GM06990 (cell line): Measurements from ENCODE around the gene LMX1A.

Experiments used
- DNase-seq: peaks from one replicate; pipeline ENCODE4 v3.0.0-alpha.2; 2011; ENCODE audit not compliant: insufficient read length; ENCODE audit errors: extremely low read depth
- H3K27me3 ChIP-seq: replicated peaks from 2 replicates; pipeline ENCODE4 v1.6.0; 2011; ENCODE audit warnings: low read length; ENCODE audit not compliant: control insufficient read depth, insufficient read depth
- H3K36me3 ChIP-seq: 2 replicates; pipeline ENCODE4 v1.5.1; 2011; ENCODE audit warnings: low read length; ENCODE audit not compliant: control insufficient read depth, insufficient read depth
- H3K4me3 ChIP-seq: replicated peaks from 2 replicates; pipeline ENCODE4 v1.5.1; 2011; ENCODE audit warnings: low read depth, mild to moderate bottlenecking, control low read depth, low read length
- TF ChIP-seq, protein P1 (sequence below): IDR thresholded peaks from 2 replicates; pipeline ENCODE4 v1.5.1; 2011; ENCODE audit warnings: low read length, control low read depth, mild to moderate bottlenecking, inconsistent platforms; ENCODE audit not compliant: insufficient read depth, poor library complexity, severe bottlenecking

The LMX1A gene

DNA sequence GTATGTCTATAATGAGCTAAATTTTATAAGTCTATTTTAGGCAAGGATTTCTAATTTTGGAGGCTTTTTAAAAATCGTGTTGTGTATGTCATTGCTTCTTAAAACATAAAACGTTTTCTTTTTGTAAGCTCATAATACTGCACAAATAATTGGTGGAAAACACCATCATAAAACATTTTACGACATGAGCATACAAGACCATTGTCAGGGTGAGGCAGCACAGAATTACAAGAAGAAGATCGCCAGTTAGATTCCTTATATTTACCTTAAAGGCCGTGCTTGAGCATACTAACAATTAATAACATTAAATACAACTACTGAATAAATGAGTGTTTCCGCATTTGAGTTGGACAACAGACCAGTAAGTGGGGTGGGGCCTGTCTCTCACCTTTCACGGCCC lies 19.1 kb upstream of the LMX1A start:
- H3K4me3 ChIP-seq, result no peak overlapping the region
- H3K36me3 ChIP-seq, result no peaks in the 10 kb centered on the region
- TF ChIP-seq, protein P1, sequence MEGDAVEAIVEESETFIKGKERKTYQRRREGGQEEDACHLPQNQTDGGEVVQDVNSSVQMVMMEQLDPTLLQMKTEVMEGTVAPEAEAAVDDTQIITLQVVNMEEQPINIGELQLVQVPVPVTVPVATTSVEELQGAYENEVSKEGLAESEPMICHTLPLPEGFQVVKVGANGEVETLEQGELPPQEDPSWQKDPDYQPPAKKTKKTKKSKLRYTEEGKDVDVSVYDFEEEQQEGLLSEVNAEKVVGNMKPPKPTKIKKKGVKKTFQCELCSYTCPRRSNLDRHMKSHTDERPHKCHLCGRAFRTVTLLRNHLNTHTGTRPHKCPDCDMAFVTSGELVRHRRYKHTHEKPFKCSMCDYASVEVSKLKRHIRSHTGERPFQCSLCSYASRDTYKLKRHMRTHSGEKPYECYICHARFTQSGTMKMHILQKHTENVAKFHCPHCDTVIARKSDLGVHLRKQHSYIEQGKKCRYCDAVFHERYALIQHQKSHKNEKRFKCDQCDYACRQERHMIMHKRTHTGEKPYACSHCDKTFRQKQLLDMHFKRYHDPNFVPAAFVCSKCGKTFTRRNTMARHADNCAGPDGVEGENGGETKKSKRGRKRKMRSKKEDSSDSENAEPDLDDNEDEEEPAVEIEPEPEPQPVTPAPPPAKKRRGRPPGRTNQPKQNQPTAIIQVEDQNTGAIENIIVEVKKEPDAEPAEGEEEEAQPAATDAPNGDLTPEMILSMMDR, result no peak
- DNase-seq, result no peak
- peaks cover 2% of the 10 kb centered on the region; the same call in 1 of the 2 replicates for H3K27me3 ChIP-seq

DNA sequence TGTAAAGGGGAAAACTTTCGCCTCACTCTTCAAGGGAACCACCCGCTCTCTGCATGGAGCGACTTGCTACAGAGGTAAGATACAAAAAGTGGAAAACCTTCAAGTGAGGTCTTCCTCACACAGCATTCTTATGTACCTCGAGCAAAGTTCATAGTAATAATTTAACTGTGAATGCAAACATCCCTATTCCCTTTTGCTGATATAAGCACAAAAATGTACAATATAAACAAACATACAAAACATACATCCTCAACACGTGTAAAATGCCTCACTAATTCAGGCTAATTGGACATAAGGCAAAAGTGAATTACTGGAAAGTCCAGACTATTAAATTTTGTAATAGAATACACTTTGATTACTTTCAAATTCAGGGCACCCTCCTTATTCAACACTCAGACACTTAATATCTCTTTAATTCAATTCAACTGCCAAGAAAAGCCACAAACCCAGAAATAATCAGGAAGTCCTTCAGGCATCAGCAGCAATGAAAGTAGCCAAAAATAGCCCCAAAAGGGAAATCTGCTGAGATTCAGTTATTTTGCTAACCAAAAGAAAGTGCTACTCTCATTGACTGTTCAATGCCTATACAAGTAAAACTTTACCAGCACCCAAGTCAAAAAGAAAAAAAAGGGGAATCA lies 15.2 kb upstream of the LMX1A start:
- Histone ChIP-seq H3K36me3 (no peaks in the 10 kb centered on the region), H3K27me3 (peaks cover 2% of the 10 kb centered on the region; the same call in 1 of the 2 replicates), H3K4me3 (no peak overlapping the region)
- TF ChIP-seq, protein P1, result no peak
- DNase-seq, result no peak

DNA sequence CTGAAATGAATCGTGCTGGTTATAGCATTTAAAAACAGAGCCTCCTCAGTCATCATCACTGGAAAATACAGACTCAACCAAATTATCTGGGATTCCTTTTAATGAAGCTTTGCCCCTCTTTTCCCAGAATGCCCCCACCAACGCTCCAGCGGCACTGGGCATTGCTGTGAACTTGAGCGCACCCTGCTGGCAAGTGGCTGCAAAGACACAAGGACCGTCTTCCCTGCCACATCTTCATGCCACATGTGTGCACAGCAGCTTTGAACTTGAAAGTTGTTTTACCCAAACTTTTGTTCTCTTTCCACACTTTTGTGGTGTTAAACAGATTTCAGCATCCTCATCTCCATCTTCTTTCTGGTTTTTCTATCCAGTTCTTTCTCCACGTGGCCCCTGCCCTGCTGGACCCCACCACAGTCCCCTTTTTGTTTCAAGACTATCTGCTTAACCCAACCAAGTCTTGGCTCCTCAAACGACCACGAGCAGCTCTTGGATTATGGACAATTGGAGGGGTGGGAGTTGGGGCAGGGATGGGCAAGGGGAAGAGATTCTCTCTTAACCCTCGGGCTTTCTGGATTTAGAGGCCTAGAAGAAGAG lies 12.8 kb upstream of the LMX1A start:
- no peak for DNase-seq
- TF ChIP-seq, protein P1, result peak; percentile 94

DNA sequence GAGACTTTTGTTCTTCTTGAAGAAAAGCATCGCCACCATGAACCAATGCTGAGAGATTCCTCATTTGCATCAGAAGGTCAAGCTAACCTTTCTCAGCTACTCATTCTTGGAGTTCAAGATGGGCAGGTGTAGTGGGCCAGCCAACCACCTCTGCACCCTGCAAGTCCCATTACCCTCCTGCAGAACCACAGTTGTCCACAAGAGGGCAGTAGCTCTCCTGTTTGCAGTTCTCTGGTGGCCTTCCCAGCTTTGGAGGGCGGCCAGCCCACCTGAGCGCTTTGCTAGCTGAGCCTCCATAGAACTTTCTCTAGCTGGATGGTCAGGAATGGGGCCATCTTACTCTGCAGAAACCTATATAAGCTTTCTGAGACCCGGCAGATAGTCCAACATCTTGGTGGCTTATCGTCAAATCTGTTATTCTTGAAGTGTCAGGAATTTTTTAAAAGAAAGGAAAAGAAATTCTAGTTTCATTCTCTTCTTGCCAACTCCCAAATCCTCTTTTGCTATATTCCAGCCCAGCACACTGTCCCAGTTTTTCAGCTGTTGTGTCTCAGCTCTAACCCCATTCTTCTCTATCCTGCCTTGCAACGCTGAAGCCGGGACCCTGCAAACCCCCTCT lies 11.0 kb upstream of the LMX1A start:
- H3K27me3 ChIP-seq, result peaks cover 2% of the 10 kb centered on the region
- TF ChIP-seq, protein P1, result peak; percentile 98
- DNase-seq, result no peak

More for the DNA sequence above, 12.8 kb upstream of the LMX1A start:
- peaks cover under 1% of the 10 kb centered on the region for H3K27me3 ChIP-seq
- H3K36me3 ChIP-seq, result no peaks in the 10 kb centered on the region
- H3K4me3 ChIP-seq, result no peak overlapping the region

DNA sequence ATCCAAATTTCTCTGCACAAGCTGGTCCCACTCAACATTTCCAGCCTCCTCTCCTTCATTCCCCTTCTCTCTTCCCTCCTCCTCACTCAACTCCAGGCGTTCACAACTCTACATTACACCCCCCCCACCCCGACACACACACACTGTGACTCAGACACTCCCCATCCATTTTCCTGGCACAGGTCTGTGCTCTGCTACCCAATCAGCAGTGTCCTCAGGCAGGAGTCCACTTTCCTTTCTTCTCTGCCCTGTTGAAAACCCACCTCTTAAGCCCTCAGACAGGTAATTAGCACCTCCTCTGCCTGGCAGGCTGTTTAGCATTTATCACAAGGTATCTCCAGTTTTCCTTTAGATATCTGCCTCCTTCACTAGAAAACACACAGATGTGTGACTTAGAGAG lies 8.8 kb upstream of the LMX1A start:
- no peak for DNase-seq
- no peaks in the 10 kb centered on the region for H3K36me3 ChIP-seq
- H3K27me3 ChIP-seq, result peaks cover 2% of the 10 kb centered on the region
- TF ChIP-seq, protein P1, result no peak
- H3K4me3 ChIP-seq, result no peak overlapping the region

More for the DNA sequence above, 11.0 kb upstream of the LMX1A start:
- Histone ChIP-seq H3K36me3 (no peaks in the 10 kb centered on the region), H3K4me3 (no peak overlapping the region)
